K562 (cell line): ENCODE data around the gene PGGHG.

Experiments
- ATF4 ChIP-seq: fragments of 450-650 bp; formaldehyde crosslinking; IDR thresholded peaks from 2 replicates; pipeline ENCODE4 v1.4.0; 2022; ENCODE audit warnings: mild to moderate bottlenecking, moderate library complexity
- SMC3 ChIP-seq: conservative IDR thresholded peaks from 2 replicates; pipeline ENCODE4 v1.6.1; 2011; ENCODE audit warnings: low read depth, low read length, improper control_type of control experiment; ENCODE audit not compliant: insufficient read depth

- TF ChIP-seq SMC3: no peak
- no peak for TF ChIP-seq ATF4
These were observed 39.9 kb upstream of the PGGHG start for GRCh38 chr11:249062-249461.
